ENCODE results near the gene SFRP2.
A peak's percentile ranks its signal among the peaks of the same experiment; 100 is the strongest.

Gene SFRP2

GRCh38 chr4:153792618-153793247, 3.9 kb upstream of the SFRP2 start:
- no peak for DNase-seq

DNA sequence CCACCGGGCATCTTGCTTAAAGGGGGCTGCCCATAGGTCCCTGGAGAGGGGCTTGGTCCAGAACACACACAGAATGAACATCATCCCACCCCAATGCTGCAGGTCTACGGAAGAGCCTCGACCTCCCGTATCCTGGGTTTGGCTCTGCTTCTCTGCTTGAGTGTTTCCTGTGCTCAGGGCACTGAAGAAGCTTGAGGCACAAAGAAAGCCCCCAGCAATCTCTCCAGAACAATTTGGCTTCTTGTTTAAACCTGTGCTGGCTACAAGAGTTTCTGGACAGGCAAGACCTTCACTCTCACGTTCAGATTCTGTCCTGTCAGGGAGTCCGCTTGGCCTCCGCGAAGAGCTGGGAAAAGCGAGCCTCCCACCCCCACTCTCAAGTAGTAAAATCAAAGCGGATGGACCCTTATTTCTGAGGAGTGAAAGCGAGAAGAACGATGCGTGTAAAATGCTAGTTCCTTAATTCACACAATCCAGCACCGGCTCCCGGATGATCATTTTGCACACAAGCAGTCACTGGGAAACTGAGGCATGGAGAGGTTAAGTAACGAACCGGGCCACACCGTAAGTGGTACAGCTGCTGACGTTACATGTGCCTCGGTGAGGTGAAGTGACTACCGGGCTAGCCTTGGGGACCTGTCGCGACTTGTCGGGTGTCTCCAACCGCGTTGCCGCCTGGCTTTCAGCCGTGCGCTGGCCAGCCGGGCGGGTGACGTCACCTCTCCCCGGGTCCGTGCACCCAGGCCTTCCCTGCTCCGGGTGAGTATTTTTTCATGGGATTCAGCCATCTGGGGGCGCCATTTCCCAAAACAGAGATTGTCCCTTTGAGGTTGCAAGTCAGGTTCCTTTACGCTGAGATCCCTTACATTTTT, 3.1 kb upstream of the SFRP2 start:
- DNase-seq = no peak

DNA sequence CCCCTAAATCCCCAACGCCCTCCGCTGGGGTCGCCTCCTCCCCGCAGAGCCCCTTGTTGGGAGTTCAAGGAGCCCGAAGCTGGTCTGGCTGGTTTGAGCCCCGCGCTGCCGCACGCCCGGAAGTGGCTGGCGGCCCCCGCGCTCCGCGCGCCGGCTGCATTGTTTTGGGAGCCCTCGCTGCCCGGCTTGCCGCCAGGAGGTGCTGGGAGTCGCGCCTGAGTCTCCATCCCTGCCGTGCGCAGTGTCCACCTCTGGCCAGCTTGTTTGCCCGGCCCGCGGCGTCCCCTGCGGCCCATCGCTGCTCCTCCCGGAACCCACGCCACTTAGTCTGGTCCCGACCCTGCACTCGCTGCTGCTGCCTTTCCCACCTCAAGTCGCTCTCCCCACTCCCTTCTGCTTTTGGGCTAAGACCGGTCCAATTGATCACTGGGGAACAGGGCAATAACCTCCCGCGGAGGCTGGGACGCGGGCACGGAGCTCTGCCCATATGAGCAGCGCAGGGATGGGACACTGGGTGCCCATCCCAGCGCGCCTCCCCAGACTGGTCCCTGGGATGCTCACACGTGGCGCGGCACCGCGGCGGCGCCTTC, 2.2 kb upstream of the SFRP2 start:
- no peak for DNase-seq

DNA sequence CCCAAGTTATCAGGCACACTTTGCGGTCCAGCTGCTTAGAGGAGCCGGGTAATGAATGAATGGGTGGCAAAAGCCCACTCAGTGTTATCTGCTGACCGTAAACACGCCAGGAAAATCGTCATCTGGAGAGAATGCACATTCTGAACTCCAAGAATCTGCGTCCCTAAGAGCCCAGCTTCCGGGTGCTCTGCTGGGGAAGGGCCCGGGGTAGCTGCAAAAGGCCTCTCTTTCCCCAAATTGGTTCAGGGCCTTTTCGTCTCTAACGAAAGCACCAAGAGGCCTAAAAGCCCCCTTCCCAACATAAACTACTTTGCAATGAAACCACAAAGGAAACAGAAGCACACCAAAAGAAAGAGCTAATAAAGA, 1.6 kb upstream of the SFRP2 start:
- DNase-seq = no peak

- no peak for DNase-seq
Measured at GRCh38 chr4:153789741-153790499, 1.0 kb upstream of the SFRP2 start.

DNA sequence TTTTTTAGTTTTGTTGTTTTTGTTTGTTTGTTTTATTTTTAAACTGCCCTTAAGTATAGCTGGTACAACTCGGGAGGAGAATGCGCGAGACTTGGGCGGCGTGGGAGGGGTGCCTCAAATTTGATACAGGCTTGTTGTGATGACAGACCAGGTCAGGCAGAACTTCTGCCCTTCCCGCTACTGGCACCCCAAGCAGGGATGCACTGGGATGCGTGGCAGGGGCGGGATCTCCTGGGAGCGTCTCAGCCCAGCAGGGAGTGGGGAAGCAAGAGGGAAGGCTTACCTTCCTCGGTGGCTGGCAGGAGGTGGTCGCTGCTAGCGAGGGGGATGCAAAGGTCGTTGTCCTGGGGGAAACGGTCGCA, 851 bp downstream of the SFRP2 start:
- DNase-seq = no peak

- DNase-seq = no peak
Measured at GRCh38 chr4:153787575-153787974, 1.3 kb downstream of the SFRP2 start.

DNA sequence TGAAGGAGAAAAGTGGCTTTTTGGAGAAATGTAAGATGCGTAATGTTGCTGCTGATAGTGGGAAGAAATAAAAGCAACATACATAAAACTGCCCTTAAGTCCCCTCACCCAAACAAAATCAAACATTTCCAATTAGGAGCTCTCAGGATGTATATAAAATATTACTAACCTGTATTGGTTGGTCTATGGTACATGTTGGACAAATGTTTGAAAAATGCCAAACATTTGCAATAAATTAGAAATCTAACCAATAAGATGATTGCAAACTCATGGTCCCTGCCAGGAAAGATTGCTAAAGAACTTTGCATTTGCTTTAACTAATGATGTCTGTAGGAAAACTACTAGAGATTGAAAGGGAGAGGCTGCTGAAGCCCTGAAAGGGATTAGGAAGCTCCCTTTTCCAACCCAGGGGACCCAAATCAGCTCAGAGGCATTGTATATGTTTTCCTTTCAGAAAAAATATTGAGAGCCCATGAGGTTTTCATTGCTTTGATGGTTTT, 1.8 kb downstream of the SFRP2 start:
- DNase-seq = peak; percentile 17

DNA sequence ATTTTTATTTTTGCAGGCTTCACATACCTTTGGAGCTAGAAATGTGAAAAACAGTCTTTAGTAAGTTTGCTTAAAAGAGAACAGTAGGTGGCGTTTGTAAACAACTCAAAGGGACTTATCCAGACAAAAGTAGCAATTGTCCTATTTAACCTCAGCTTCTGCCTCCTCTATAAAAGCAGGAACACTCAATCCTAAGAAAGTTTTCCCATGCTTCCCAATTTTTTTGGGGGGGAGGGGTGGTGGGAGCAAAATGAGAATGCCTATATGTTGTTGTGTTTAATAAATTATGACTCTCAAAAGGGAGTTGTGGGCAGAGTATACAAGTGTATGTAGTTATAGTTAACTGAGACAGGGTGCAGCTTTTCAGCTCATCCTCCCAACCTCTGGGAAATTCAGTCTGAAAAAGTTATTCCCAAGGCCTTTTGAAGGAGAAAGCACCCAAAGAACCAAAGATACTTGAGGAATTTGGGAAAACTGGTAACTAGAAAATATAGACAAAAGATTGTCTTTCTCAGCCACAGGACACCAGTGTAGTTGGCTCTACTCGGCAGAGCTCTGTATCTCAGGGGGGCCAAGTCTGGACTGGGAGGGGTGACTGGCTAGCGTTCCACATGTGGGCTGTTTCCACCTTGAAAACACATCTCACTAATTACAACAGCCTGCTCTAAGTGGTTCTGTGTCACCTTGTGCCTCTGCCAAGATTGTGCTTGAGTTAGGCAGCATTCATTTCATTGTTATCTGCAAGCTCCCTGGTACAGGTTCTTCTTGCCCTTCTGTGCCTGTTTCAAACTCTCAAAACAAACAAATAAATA, 2.8 kb downstream of the SFRP2 start:
- peak; percentile 49 for DNase-seq

DNA sequence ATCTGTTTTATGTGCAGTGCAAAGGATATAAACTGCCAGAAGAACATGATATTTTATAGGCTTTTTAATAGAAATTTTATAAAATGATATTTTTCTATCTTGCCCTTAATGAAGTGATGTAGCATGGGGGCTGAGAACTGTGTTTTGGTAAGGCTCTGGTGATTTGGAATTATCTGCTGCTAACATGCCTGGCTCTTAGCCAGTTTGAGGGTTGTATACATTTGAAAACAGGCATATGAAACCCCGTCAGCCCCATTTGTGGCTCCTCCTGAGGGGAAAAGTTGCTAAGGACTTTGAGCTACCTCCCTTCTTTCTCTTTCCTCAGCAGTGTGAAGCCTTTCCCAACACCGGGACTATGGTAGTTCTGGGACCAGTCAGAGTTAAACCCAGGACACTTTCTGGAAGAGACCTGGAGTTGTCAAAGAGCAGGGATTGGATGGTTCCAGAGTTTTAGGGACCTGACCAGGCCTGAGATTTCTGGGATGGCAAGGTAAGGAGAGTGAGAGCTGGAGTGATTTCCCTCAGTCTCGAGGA, 4.7 kb downstream of the SFRP2 start:
- no peak for DNase-seq

DNA sequence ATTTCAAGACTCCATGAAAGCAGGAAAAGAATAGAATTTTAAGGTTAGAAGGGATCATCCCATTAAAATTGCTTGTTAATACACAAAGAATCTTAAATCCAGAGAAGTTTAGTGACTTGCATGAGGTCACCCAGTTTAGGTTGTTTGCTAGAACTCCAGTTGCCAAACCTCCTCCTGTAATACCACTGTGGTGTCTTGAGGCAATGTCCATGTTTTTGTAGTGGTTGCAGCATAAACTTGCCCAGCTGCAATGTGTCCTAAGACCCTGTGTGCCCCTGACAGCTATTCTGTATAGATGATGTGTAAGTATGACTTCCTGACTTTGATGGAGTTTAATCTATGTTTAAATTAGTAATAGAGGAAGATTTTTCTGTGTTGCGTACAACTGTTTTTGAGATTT, 6.3 kb downstream of the SFRP2 start:
- no peak for DNase-seq

DNA sequence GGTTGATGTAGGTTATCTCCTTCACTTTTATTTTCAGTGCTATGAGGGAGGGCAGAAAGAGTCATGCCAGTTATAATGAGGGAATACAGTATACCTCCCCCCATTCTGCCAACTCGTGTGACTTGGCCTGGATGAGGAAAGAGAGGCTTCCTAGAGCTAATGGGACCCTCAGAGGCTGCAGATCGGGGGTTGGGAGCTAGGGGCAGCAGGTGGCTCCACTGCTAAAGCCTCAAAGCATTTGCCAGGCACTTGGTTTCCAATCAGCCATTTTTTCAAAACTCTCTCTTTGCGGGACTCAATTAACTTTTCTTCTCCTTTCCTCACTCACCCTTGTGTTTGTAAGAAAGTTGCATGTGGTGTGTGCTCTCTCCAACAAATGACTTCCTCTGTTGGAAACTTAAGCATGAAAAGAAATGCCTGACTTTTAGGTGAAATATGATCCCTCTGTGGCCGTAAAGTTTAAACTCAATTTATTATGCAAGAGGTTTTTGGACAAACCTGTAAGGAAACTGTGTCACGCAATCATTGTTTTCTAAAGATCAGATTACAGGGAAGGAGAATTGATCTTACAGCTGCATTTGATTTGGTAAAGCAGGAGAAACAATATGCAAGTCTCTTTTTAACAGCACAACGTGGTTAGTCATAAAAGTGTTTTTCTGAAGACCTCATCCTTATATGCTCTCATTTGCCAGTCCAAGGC, 7.0 kb downstream of the SFRP2 start:
- DNase-seq = peak; percentile 7

DNA sequence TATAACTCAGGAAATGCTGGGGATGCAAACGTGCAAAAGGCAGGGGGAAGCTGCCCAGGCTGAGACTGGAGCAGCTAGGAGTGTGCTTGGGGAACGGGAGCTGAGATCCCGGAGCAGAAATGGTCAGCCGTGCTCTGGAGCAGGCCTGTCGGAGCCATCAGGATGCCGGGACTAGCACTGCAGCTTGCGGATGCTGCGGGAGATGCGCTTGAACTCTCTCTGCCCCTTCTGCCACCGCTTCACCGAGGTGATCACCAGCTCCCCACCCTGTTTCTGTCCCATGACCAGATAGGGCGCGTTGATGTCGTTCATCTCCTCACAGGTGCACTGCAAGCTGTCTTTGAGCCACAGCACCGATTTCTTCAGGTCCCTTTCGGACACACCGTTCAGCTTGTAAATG, 7.6 kb downstream of the SFRP2 start:
- no peak for DNase-seq

- DNase-seq = no peak
Measured at GRCh38 chr4:153780876-153781275, 8.0 kb downstream of the SFRP2 start.

DNA sequence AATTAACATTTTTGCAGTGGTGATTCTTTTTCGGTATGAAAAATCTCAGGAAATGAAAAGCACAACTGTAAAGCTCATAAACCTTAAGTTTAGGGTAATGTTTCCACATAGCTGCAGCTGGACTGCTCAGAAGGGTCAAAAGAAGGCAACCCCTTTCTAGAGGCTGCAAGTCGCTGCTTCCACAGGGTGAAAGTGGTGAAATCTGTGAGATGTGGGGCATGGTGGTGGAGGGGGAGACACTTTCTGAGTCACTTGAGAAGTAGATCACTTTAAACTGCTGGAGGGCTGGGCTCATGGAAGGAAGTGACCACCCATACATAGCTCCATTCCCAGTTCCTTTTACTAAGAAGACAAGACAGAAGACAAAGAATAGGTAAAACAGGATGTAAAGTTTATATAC, 8.7 kb downstream of the SFRP2 start:
- DNase-seq = no peak

DNA sequence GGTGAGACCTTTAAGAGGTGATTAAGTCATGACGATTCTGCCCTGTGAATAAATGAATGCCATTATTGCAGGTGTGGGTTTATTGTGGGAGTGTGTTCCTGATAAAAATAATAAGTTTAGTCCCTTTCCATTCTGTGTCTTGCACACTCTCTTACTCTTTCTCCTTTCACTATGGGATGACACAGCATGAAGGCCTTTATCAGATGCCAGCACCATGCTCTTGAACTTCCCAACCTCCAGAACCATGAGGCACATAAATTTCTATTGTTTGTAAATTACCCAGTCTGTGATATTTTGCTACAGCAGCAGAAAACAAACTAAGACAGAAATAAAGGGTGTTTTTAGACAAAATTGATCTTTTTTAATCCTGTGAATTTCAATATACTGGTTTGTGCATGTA, 10.5 kb downstream of the SFRP2 start:
- DNase-seq = no peak

DNA sequence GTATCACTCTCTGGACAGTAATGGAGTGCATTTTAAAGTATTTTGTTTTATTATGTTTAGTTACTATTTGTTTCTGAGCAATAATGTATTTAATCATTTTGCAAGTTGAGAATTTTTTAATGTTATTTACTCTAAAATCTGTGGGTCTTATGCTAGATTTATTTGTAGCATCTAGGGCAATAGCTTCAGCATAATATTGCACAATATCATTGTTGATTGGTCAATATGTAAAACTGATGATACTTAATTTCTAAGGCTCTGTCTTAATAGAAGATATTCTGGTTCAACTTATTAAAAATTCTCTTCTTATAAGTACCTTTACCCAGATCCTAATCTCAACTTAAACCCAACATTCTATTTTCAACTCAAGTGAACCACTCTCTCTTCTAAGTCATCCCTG, 11.5 kb downstream of the SFRP2 start:
- no peak for DNase-seq

DNA sequence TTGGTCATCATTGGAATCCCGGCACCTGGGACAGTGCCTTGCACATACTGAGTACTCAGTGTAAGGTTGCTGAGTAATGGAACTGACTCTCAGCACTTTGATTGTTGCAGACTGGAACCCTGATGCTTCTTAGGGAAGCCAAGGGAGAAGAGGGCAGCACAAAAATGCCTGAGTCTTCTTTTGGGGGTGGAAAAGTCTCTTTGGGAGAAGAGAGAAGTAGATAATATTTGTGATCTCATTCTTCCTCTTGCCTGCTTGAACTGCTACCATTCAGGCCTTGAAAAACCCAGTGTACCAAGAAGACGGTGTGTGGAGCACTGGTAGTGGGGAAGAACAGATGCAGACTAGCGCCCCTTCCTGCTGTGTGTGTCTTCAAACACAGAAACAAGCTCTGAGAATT, 12.3 kb downstream of the SFRP2 start:
- DNase-seq = no peak

DNA sequence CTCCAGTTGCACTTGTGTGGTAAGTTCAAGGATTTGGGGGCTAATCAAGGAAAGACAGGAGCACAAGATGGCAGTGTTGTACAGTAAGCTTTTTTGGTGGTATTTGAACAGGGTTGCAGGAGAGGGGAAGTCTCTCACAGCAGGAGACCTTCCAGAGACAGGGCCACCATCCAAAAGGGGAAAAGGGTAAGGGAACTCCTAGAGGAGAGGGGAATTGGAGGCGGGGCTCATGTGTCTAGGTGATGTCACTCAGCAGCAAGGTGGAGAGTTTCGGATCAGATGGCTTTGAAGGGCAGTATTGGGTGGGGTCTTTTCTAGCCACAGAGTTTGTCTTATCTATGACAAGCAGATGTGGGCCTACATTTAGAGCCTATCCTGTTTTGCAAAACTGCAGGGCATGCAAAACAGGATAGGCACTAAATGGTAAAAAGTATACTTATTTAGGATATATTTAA, 15.6 kb downstream of the SFRP2 start:
- DNase-seq = peak; percentile 49

GRCh38 chr4:153771046-153771445, 17.8 kb downstream of the SFRP2 start:
- no peak for DNase-seq

DNA sequence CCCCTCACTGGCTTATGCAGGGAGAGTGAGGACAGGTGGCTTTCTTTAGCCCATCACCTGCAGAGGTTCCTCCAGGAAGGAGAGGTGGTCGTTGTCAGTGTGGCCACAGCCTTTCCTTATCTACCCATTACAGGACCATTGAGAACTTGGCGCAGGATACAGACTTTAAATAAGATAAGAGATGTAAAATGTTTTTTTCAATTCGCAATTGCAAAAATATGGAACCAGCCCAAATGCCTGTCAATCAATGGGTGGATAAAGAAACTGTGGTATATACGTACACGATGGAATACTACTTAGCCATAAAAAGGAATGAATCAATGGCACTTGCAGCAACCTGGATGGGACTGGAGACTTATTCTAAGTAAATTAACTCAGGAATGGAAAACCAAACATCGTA, 22.1 kb downstream of the SFRP2 start:
- DNase-seq = no peak

- DNase-seq = no peak
Measured at GRCh38 chr4:153765894-153766293, 23.0 kb downstream of the SFRP2 start.
